WTC11 (cell line): ENCODE data around the gene TBX4. TPM values are rescaled to one million over a fixed set of nuclear protein-coding genes. Genes with fewer than 3 reads are reported as not detected.
"Not testable (repeated sequence)": the region's sequence is repeated elsewhere in the genome, so short reads cannot be mapped to it uniquely, and the experiment has no call there.

Experiments used
- ATAC-seq: fragments of 200-7000 bp; cut with Tn5 transposase; 2 replicates; pipeline ENCODE4 v1.10.0; 2021; ENCODE audit warnings: mild to moderate bottlenecking, moderate library complexity
- CTCF ChIA-PET: fragments of 300-600 bp; sonication (Branson Sonifier 250); formaldehyde crosslinking; loops from one replicate; lab custom pipeline; 2021; ENCODE audit warnings: antibody characterized with exemption; lab: Charles Lee
- POLR2A ChIA-PET: fragments of 350-600 bp; sonication (Branson Sonifier 250); formaldehyde crosslinking; loops from one replicate; lab custom pipeline; 2021; ENCODE audit warnings: antibody characterized with exemption; lab: Charles Lee
- DNase-seq: peaks from one replicate; pipeline ENCODE4 v3.0.0; 2021; ENCODE audit warnings: low spot score
- H3K27ac Mint-ChIP-seq: 2 replicates; pipeline ENCODE4 v1.8.0; 2021; ENCODE audit warnings: mixed read lengths
- H3K27me3 Mint-ChIP-seq: 2 replicates; pipeline ENCODE4 v1.8.0; 2021; ENCODE audit warnings: low read depth, mild to moderate bottlenecking, moderate library complexity, mixed read lengths
- H3K36me3 Mint-ChIP-seq: 2 replicates; pipeline ENCODE4 v1.8.0; 2021; ENCODE audit warnings: mixed read lengths
- H3K4me1 Mint-ChIP-seq: 2 replicates; pipeline ENCODE4 v1.8.0; 2022; ENCODE audit warnings: mixed read lengths
- H3K4me3 Mint-ChIP-seq: 2 replicates; pipeline ENCODE4 v1.8.0; 2021; ENCODE audit warnings: mild to moderate bottlenecking, moderate library complexity, mixed read lengths
- H3K9me3 Mint-ChIP-seq: 2 replicates; pipeline ENCODE4 v1.8.0; 2021; ENCODE audit warnings: mixed read lengths
- AFF4 ChIP-seq: sonication (generic); formaldehyde crosslinking; IDR thresholded peaks from 2 replicates; pipeline ENCODE4 v1.8.1; 2023; ENCODE audit warnings: mild to moderate bottlenecking, missing genetic modification reagents, borderline replicate concordance
- CREB1 ChIP-seq: sonication (generic); formaldehyde crosslinking; IDR thresholded peaks from 2 replicates; pipeline ENCODE4 v1.8.0; 2023; ENCODE audit warnings: mild to moderate bottlenecking, missing genetic modification reagents
- E2F1 ChIP-seq: sonication (generic); formaldehyde crosslinking; IDR thresholded peaks from 2 replicates; pipeline ENCODE4 v1.8.0; 2022; ENCODE audit warnings: mild to moderate bottlenecking, missing genetic modification reagents
- E2F5 ChIP-seq: sonication (generic); formaldehyde crosslinking; IDR thresholded peaks from 2 replicates; pipeline ENCODE4 v1.8.1; 2022; ENCODE audit warnings: mild to moderate bottlenecking, moderate library complexity, missing genetic modification reagents
- EMX1 ChIP-seq: fragments of 250-450 bp; sonication (Bioruptor Pico); IDR thresholded peaks from 2 replicates; pipeline ENCODE4 v1.8.0; 2021; ENCODE audit warnings: mild to moderate bottlenecking
- FOXP1 ChIP-seq: sonication (generic); formaldehyde crosslinking; IDR thresholded peaks from 2 replicates; pipeline ENCODE4 v1.8.0; 2022; ENCODE audit warnings: missing genetic modification reagents, mild to moderate bottlenecking, moderate library complexity, borderline replicate concordance
- GABPB1 ChIP-seq: sonication (generic); formaldehyde crosslinking; IDR thresholded peaks from 2 replicates; pipeline ENCODE4 v1.8.1; 2023; ENCODE audit warnings: mild to moderate bottlenecking, missing genetic modification reagents
- JUN ChIP-seq: sonication (generic); formaldehyde crosslinking; IDR thresholded peaks from 2 replicates; pipeline ENCODE4 v1.8.0; 2023; ENCODE audit warnings: mild to moderate bottlenecking, missing genetic modification reagents
- RELA ChIP-seq: sonication (generic); formaldehyde crosslinking; IDR thresholded peaks from 2 replicates; pipeline ENCODE4 v1.8.1; 2022; ENCODE audit warnings: missing genetic modification reagents, mild to moderate bottlenecking, borderline replicate concordance
- SMAD4 ChIP-seq: sonication (generic); formaldehyde crosslinking; IDR thresholded peaks from 2 replicates; pipeline ENCODE4 v1.8.0; 2022; ENCODE audit warnings: mild to moderate bottlenecking, missing genetic modification reagents
- SP1 ChIP-seq: sonication (generic); formaldehyde crosslinking; conservative IDR thresholded peaks from 2 replicates; pipeline ENCODE4 v1.8.1; 2022; ENCODE audit warnings: missing genetic modification reagents
- TEAD4 ChIP-seq: sonication (generic); formaldehyde crosslinking; IDR thresholded peaks from 2 replicates; pipeline ENCODE4 v1.8.0; 2022; ENCODE audit warnings: mild to moderate bottlenecking, missing genetic modification reagents
- ZNF396 ChIP-seq: fragments of 250-450 bp; sonication (Bioruptor Pico); IDR thresholded peaks from 2 replicates; pipeline ENCODE4 v1.8.0; 2021; ENCODE audit warnings: mild to moderate bottlenecking, moderate library complexity, borderline replicate concordance
- ZNF671 ChIP-seq: fragments of 250-450 bp; sonication (Bioruptor Pico); IDR thresholded peaks from 2 replicates; pipeline ENCODE4 v1.8.0; 2021; ENCODE audit warnings: mild to moderate bottlenecking
- total RNA-seq: library from RNA; stranded (reverse); gene quantifications from 3 replicates; pipeline ENCODE4 v1.2.3, GENCODE V29; 2021
- TF ChIP-seq, protein P1 (sequence below): sonication (generic); formaldehyde crosslinking; IDR thresholded peaks from 2 replicates; pipeline ENCODE4 v1.8.0; 2022; ENCODE audit warnings: mild to moderate bottlenecking, missing genetic modification reagents
- TF ChIP-seq, protein P2 (sequence below): sonication (generic); formaldehyde crosslinking; IDR thresholded peaks from 2 replicates; pipeline ENCODE4 v1.8.0; 2022; ENCODE audit warnings: mild to moderate bottlenecking, missing genetic modification reagents
- TF ChIP-seq, protein P3 (sequence below): sonication (generic); formaldehyde crosslinking; IDR thresholded peaks from 2 replicates; pipeline ENCODE4 v1.8.0; 2022; ENCODE audit warnings: mild to moderate bottlenecking, missing genetic modification reagents
- TF ChIP-seq, protein P4 (sequence below): sonication (generic); formaldehyde crosslinking; IDR thresholded peaks from 2 replicates; pipeline ENCODE4 v1.8.0; 2023; ENCODE audit warnings: missing genetic modification reagents, mild to moderate bottlenecking, borderline replicate concordance

TBX4 gene
- total RNA-seq, 1 experiment from 2014 or later: not detected

DNA sequence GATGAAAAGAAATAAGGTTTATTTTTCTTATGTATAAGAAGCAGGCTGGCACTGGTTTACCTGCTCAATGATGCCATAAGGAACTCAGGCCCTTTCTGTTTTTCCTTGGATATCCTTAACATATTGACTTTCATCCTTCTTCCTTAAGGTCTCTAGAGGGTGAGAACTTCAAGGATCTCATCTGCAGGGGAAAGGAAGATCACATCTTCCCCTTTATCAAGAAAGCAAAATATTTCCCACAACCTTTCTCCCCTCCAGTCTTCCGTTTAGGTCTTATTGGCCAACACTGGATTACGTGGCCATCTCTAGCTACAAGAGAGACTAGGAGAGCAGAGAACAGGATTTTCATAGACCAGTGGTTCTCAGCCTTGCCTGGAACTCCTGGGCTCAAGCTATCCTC, 4.2 kb upstream of the TBX4 start (continued):
- TF ChIP-seq E2F1 (CRISPR knock-in tag) (no peak), ZNF671 (CRISPR knock-in tag) (no peak), TEAD4 (CRISPR knock-in tag) (no peak), EMX1 (CRISPR knock-in tag) (no peak), CREB1 (CRISPR knock-in tag) (no peak), RELA (no peak), FOXP1 (CRISPR knock-in tag) (no peak), ZNF396 (CRISPR knock-in tag) (no peak), E2F5 (CRISPR knock-in tag) (no peak)
- TF ChIP-seq, protein P1, sequence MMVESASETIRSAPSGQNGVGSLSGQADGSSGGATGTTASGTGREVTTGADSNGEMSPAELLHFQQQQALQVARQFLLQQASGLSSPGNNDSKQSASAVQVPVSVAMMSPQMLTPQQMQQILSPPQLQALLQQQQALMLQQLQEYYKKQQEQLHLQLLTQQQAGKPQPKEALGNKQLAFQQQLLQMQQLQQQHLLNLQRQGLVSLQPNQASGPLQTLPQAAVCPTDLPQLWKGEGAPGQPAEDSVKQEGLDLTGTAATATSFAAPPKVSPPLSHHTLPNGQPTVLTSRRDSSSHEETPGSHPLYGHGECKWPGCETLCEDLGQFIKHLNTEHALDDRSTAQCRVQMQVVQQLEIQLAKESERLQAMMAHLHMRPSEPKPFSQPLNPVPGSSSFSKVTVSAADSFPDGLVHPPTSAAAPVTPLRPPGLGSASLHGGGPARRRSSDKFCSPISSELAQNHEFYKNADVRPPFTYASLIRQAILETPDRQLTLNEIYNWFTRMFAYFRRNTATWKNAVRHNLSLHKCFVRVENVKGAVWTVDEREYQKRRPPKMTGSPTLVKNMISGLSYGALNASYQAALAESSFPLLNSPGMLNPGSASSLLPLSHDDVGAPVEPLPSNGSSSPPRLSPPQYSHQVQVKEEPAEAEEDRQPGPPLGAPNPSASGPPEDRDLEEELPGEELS (CRISPR knock-in tag): no peak
- TF ChIP-seq, protein P2, sequence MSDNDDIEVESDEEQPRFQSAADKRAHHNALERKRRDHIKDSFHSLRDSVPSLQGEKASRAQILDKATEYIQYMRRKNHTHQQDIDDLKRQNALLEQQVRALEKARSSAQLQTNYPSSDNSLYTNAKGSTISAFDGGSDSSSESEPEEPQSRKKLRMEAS (CRISPR knock-in tag): no peak
- TF ChIP-seq, protein P3, sequence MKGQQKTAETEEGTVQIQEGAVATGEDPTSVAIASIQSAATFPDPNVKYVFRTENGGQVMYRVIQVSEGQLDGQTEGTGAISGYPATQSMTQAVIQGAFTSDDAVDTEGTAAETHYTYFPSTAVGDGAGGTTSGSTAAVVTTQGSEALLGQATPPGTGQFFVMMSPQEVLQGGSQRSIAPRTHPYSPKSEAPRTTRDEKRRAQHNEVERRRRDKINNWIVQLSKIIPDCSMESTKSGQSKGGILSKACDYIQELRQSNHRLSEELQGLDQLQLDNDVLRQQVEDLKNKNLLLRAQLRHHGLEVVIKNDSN (CRISPR knock-in tag): no peak

DNA sequence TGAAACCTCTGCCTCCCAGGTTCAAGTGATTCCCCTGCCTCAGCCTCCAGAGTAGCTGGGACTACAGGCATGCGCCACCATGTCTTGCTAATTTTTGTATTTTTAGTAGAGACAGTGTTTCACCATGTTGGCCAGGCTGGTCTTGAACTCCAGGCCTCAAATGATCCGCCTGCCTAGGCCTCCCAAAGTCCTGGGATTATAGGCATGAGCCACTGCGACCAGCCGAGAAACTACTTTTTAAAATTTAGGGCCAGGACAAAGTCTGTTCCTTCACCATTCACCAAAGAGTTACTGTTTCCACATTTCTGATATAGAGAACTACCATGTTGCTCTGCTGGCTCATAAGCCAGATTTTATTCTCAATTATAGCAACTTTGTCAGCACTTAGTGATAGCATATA, 3.1 kb upstream of the TBX4 start:
- POLR2A ChIA-PET, H3K36me3 Mint-ChIP-seq, ATAC-seq, DNase-seq, H3K27ac Mint-ChIP-seq, H3K9me3 Mint-ChIP-seq, H3K4me3 Mint-ChIP-seq: not testable (repeated sequence)
- H3K4me1 Mint-ChIP-seq: peaks cover 33% of the 10 kb centered on the region
- CTCF ChIA-PET: interaction anchor here (1.0 to 4.3 kb wide), 5 partner anchors 10 to 32 kb away, joined by 3 to 33 read pairs (median 5); no protein-coding TSS in a partner anchor
- H3K27me3 Mint-ChIP-seq: peaks cover 84% of the 10 kb centered on the region

GRCh38 chr17:61449707-61450640, 2.2 kb upstream of the TBX4 start:
- Mint-ChIP-seq H3K27ac (no peak overlapping the region), H3K9me3 (no peaks in the 10 kb centered on the region), H3K4me3 (no peak overlapping the region), H3K36me3 (no peaks in the 10 kb centered on the region), H3K4me1 (peaks cover 38% of the 10 kb centered on the region), H3K27me3 (peaks cover 93% of the 10 kb centered on the region)
- POLR2A ChIA-PET: no interaction called here
- no peak for DNase-seq
- ATAC-seq: no peak
- CTCF ChIA-PET: interaction anchor here (0.9 to 4.3 kb wide), 7 partner anchors 9 to 38 kb away, joined by 3 to 33 read pairs (median 5); no protein-coding TSS in a partner anchor
- no peak for TF ChIP-seq AFF4 (CRISPR knock-in tag)
- no peak for TF ChIP-seq JUN (CRISPR knock-in tag)
- TF ChIP-seq GABPB1 (CRISPR knock-in tag): no peak
- TF ChIP-seq, protein P4, sequence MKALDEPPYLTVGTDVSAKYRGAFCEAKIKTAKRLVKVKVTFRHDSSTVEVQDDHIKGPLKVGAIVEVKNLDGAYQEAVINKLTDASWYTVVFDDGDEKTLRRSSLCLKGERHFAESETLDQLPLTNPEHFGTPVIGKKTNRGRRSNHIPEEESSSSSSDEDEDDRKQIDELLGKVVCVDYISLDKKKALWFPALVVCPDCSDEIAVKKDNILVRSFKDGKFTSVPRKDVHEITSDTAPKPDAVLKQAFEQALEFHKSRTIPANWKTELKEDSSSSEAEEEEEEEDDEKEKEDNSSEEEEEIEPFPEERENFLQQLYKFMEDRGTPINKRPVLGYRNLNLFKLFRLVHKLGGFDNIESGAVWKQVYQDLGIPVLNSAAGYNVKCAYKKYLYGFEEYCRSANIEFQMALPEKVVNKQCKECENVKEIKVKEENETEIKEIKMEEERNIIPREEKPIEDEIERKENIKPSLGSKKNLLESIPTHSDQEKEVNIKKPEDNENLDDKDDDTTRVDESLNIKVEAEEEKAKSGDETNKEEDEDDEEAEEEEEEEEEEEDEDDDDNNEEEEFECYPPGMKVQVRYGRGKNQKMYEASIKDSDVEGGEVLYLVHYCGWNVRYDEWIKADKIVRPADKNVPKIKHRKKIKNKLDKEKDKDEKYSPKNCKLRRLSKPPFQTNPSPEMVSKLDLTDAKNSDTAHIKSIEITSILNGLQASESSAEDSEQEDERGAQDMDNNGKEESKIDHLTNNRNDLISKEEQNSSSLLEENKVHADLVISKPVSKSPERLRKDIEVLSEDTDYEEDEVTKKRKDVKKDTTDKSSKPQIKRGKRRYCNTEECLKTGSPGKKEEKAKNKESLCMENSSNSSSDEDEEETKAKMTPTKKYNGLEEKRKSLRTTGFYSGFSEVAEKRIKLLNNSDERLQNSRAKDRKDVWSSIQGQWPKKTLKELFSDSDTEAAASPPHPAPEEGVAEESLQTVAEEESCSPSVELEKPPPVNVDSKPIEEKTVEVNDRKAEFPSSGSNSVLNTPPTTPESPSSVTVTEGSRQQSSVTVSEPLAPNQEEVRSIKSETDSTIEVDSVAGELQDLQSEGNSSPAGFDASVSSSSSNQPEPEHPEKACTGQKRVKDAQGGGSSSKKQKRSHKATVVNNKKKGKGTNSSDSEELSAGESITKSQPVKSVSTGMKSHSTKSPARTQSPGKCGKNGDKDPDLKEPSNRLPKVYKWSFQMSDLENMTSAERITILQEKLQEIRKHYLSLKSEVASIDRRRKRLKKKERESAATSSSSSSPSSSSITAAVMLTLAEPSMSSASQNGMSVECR (CRISPR knock-in tag): no peak
- TF ChIP-seq EMX1 (CRISPR knock-in tag): no peak
- no peak for TF ChIP-seq SMAD4 (CRISPR knock-in tag)
- TF ChIP-seq SP1 (CRISPR knock-in tag): no peak
